GM23338 (cell line): Measurements from ENCODE around the gene DNAJC27. TPM values are rescaled to one million over a fixed set of nuclear protein-coding genes. Genes with fewer than 3 reads are reported as not detected.

Source experiments
- ATAC-seq: fragments of 200-7000 bp; cut with Tn5 transposase; 3 replicates; pipeline ENCODE4 v1.9.1; 2020
- DNase-seq: peaks from one replicate; pipeline ENCODE4 v3.0.0-alpha.2; 2015; ENCODE audit warnings: low spot score
- H2AFZ ChIP-seq: fragments of 200-600 bp; sonication (generic); 2 replicates; pipeline ENCODE4 v1.8.0; 2016; ENCODE audit warnings: antibody characterized with exemption, mild to moderate bottlenecking, moderate library complexity
- H3F3A ChIP-seq: fragments of 200-600 bp; sonication (generic); replicated peaks from 2 replicates; pipeline ENCODE4 v1.8.0; 2017; ENCODE audit warnings: antibody characterized with exemption, mixed run types, low read depth
- H3K27ac ChIP-seq: fragments of 200-600 bp; sonication (generic); 2 replicates; pipeline ENCODE4 v1.6.1; 2016; ENCODE audit warnings: low read depth
- H3K27me3 ChIP-seq: fragments of 200-600 bp; sonication (generic); 2 replicates; pipeline ENCODE4 v1.8.0; 2016; ENCODE audit warnings: mild to moderate bottlenecking, mixed run types, moderate library complexity; ENCODE audit not compliant: insufficient read depth
- H3K36me3 ChIP-seq: fragments of 200-600 bp; sonication (generic); 2 replicates; pipeline ENCODE4 v1.8.0; 2016; ENCODE audit warnings: mild to moderate bottlenecking; ENCODE audit not compliant: insufficient read depth
- H3K4me1 ChIP-seq: fragments of 200-600 bp; sonication (generic); 2 replicates; pipeline ENCODE4 v1.8.0; 2016; ENCODE audit warnings: mild to moderate bottlenecking, moderate library complexity; ENCODE audit not compliant: insufficient read depth
- H3K4me2 ChIP-seq: fragments of 200-600 bp; sonication (generic); 2 replicates; pipeline ENCODE4 v1.7.1; 2017; ENCODE audit warnings: mixed run types
- H3K4me3 ChIP-seq: fragments of 200-600 bp; sonication (generic); 2 replicates; pipeline ENCODE4 v1.6.1; 2016; ENCODE audit warnings: mixed run types
- H3K79me2 ChIP-seq: fragments of 200-600 bp; sonication (generic); replicated peaks from 2 replicates; pipeline ENCODE4 v1.8.0; 2017; ENCODE audit warnings: mild to moderate bottlenecking; ENCODE audit not compliant: insufficient read depth
- H3K9me2 ChIP-seq: fragments of 200-600 bp; sonication (generic); 2 replicates; pipeline ENCODE4 v1.8.0; 2017; ENCODE audit not compliant: insufficient read depth
- H4K20me1 ChIP-seq: fragments of 200-600 bp; sonication (generic); replicated peaks from 2 replicates; pipeline ENCODE4 v1.8.0; 2017; ENCODE audit warnings: mild to moderate bottlenecking; ENCODE audit not compliant: insufficient read depth
- H3K27ac Mint-ChIP-seq: 2 replicates; pipeline ENCODE4 v1.8.0; 2020; ENCODE audit warnings: inconsistent platforms, mild to moderate bottlenecking, moderate library complexity, mixed read lengths
- H3K27me3 Mint-ChIP-seq: 3 replicates; pipeline ENCODE4 v1.8.0; 2022; ENCODE audit warnings: low read depth, mild to moderate bottlenecking, moderate library complexity, mixed read lengths, inconsistent platforms; ENCODE audit not compliant: insufficient read depth, poor library complexity
- H3K36me3 Mint-ChIP-seq: 3 replicates; pipeline ENCODE4 v1.8.0; 2021; ENCODE audit warnings: low read depth, mild to moderate bottlenecking, inconsistent platforms, moderate library complexity, mixed read lengths
- H3K4me1 Mint-ChIP-seq: 3 replicates; pipeline ENCODE4 v1.8.0; 2020; ENCODE audit warnings: mild to moderate bottlenecking, inconsistent platforms, mixed read lengths
- H3K4me3 Mint-ChIP-seq: 3 replicates; pipeline ENCODE4 v1.8.0; 2021; ENCODE audit warnings: moderate library complexity, mild to moderate bottlenecking, inconsistent platforms, mixed read lengths
- H3K9me3 Mint-ChIP-seq: 3 replicates; pipeline ENCODE4 v1.8.0; 2020; ENCODE audit warnings: moderate library complexity, mild to moderate bottlenecking, inconsistent platforms, mixed read lengths
- CREB1 ChIP-seq: fragments of 250-450 bp; sonication (Bioruptor Pico); IDR thresholded peaks from 2 replicates; pipeline ENCODE4 v1.5.0; 2020; ENCODE audit warnings: low read depth, mild to moderate bottlenecking, moderate library complexity
- EZH2 ChIP-seq: fragments of 200-600 bp; sonication (generic); IDR thresholded peaks from one replicate; pipeline ENCODE4 v1.8.0; 2017; ENCODE audit warnings: antibody characterized with exemption, mild to moderate bottlenecking, low read depth; ENCODE audit not compliant: unreplicated experiment
- EZH2phosphoT487 ChIP-seq: fragments of 200-600 bp; sonication (generic); IDR thresholded peaks from one replicate; pipeline ENCODE4 v1.8.1; 2018; ENCODE audit warnings: antibody characterized with exemption; ENCODE audit not compliant: unreplicated experiment
- POLR2AphosphoS5 ChIP-seq: IDR thresholded peaks from 2 replicates; pipeline ENCODE4 v1.6.1; 2016; ENCODE audit warnings: antibody characterized with exemption, low read depth
- ZNF114 ChIP-seq: fragments of 250-450 bp; sonication (Bioruptor Pico); IDR thresholded peaks from 2 replicates; pipeline ENCODE4 v1.5.0; 2020; ENCODE audit warnings: mild to moderate bottlenecking, moderate library complexity
- ZNF331 ChIP-seq: fragments of 250-450 bp; sonication (Bioruptor Pico); IDR thresholded peaks from 2 replicates; pipeline ENCODE4 v1.5.0; 2020; ENCODE audit warnings: low read depth, mild to moderate bottlenecking, moderate library complexity
- polyA plus RNA-seq: library from polyadenylated mRNA; unstranded; fragments of >200 nt; fragmentation: Nextera tagmentation; extraction: Ambion mirVana; gene quantifications from 2 replicates; pipeline ENCODE4 v1.2.1, GENCODE V29; 2016
- total RNA-seq: library from RNA; depleted of rRNA; stranded (reverse); fragments of >200 nt; shearing (Covaris generic); gene quantifications from 2 replicates; pipeline ENCODE4 v1.2.3, GENCODE V29; 2014
- TF ChIP-seq, protein P1 (sequence below): fragments of 250-450 bp; sonication (Bioruptor Pico); IDR thresholded peaks from 2 replicates; pipeline ENCODE4 v1.5.0; 2020; ENCODE audit warnings: mild to moderate bottlenecking, moderate library complexity
- TF ChIP-seq, protein P2 (sequence below), 2 experiments: fragments of 200-600 bp in 1 of 2; sonication (generic) in 1 of 2; conservative IDR thresholded peaks; 2 replicates each; pipeline versions ENCODE4 v1.5.1 to v1.6.1; 2016 to 2017; ENCODE audit warnings: antibody characterized with exemption in 2 of 2, low read depth in 2 of 2, mild to moderate bottlenecking in 2 of 2, moderate library complexity in 1 of 2

The DNAJC27 gene
- total and polyA plus RNA-seq, 2 experiments from 2014 or later: 2.4 to 2.6 TPM

DNA sequence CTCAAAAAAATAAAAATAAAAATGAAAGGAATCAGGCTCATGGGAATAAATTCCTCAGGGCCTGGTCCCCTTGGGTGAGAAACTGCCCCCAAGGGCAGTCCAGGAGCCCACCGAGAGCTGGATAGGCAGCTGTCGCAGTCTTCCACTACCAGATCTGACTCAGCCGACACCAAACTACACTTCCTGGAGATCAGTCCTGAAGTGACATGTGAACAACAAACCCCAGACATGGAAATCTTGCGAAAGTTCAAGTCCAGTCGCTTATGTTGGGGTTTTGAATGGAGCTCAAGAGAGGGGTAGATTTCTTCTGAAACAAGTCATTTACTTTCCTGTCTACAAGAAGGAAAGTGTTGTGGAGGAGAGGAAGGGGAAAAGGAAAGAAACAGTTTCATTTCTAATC lies 64.6 kb downstream of the DNAJC27 start (continued):
- TF ChIP-seq, protein P1, sequence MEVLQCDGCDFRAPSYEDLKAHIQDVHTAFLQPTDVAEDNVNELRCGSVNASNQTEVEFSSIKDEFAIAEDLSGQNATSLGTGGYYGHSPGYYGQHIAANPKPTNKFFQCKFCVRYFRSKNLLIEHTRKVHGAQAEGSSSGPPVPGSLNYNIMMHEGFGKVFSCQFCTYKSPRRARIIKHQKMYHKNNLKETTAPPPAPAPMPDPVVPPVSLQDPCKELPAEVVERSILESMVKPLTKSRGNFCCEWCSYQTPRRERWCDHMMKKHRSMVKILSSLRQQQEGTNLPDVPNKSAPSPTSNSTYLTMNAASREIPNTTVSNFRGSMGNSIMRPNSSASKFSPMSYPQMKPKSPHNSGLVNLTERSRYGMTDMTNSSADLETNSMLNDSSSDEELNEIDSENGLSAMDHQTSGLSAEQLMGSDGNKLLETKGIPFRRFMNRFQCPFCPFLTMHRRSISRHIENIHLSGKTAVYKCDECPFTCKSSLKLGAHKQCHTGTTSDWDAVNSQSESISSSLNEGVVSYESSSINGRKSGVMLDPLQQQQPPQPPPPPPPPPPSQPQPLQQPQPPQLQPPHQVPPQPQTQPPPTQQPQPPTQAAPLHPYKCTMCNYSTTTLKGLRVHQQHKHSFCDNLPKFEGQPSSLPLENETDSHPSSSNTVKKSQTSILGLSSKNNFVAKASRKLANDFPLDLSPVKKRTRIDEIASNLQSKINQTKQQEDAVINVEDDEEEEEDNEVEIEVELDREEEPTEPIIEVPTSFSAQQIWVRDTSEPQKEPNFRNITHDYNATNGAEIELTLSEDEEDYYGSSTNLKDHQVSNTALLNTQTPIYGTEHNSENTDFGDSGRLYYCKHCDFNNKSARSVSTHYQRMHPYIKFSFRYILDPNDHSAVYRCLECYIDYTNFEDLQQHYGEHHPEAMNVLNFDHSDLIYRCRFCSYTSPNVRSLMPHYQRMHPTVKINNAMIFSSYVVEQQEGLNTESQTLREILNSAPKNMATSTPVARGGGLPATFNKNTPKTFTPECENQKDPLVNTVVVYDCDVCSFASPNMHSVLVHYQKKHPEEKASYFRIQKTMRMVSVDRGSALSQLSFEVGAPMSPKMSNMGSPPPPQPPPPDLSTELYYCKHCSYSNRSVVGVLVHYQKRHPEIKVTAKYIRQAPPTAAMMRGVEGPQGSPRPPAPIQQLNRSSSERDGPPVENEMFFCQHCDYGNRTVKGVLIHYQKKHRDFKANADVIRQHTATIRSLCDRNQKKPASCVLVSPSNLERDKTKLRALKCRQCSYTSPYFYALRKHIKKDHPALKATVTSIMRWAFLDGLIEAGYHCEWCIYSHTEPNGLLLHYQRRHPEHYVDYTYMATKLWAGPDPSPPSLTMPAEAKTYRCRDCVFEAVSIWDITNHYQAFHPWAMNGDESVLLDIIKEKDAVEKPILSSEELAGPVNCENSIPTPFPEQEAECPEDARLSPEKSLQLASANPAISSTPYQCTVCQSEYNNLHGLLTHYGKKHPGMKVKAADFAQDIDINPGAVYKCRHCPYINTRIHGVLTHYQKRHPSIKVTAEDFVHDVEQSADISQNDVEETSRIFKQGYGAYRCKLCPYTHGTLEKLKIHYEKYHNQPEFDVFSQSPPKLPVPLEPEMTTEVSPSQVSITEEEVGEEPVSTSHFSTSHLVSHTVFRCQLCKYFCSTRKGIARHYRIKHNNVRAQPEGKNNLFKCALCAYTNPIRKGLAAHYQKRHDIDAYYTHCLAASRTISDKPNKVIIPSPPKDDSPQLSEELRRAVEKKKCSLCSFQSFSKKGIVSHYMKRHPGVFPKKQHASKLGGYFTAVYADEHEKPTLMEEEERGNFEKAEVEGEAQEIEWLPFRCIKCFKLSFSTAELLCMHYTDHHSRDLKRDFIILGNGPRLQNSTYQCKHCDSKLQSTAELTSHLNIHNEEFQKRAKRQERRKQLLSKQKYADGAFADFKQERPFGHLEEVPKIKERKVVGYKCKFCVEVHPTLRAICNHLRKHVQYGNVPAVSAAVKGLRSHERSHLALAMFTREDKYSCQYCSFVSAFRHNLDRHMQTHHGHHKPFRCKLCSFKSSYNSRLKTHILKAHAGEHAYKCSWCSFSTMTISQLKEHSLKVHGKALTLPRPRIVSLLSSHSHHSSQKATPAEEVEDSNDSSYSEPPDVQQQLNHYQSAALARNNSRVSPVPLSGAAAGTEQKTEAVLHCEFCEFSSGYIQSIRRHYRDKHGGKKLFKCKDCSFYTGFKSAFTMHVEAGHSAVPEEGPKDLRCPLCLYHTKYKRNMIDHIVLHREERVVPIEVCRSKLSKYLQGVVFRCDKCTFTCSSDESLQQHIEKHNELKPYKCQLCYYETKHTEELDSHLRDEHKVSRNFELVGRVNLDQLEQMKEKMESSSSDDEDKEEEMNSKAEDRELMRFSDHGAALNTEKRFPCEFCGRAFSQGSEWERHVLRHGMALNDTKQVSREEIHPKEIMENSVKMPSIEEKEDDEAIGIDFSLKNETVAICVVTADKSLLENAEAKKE (CRISPR knock-in tag): no peak
- TF ChIP-seq EZH2phosphoT487: no peak
- no peak for TF ChIP-seq ZNF331 (CRISPR knock-in tag)
- no peak for TF ChIP-seq POLR2AphosphoS5
- TF ChIP-seq EZH2: no peak

DNA sequence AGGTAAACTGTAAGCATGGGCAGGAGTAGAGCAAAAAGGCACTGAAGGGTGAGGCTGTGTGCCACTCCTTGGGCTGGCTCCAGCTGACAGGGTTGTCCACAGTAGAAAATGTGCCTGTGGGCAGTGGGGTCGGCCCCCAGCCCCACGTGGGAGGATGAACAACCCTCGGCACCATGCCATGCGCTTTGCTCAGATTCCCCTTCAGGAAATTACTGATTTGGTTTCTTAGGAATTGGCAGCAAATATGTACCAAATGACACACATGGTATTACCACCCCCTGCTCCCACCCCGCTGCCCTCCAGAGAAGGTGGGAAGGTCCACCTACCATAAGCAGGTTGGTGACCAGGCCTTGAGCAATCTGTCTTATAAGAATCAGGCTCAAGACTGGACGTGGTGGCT lies 65.3 kb downstream of the DNAJC27 start:
- Mint-ChIP-seq H3K36me3 (peaks cover 34% of the 10 kb centered on the region), H3K4me1 (peaks cover 8% of the 10 kb centered on the region; the same call in 2 of the 3 replicates), H3K27me3 (peaks cover 9% of the 10 kb centered on the region), H3K4me3 (no peak overlapping the region), H3K27ac (no peak overlapping the region), H3K9me3 (no peaks in the 10 kb centered on the region)
- no peaks in the 10 kb centered on the region for H4K20me1 ChIP-seq
- no peaks in the 10 kb centered on the region for H3K36me3 ChIP-seq
- peaks cover 21% of the 10 kb centered on the region; the same call in 1 of the 2 replicates for H3K79me2 ChIP-seq
- no peak for DNase-seq
- H3K27ac ChIP-seq: no peak overlapping the region
- no peaks in the 10 kb centered on the region for H3F3A ChIP-seq
- no peak overlapping the region for H2AFZ ChIP-seq
- no peak overlapping the region for H3K4me3 ChIP-seq
- no peak overlapping the region for H3K4me2 ChIP-seq
- H3K9me2 ChIP-seq: no peaks in the 10 kb centered on the region
- no peaks in the 10 kb centered on the region for H3K27me3 ChIP-seq
- H3K4me1 ChIP-seq: no peaks in the 10 kb centered on the region
- no peak for ATAC-seq
- TF ChIP-seq, protein P2, sequence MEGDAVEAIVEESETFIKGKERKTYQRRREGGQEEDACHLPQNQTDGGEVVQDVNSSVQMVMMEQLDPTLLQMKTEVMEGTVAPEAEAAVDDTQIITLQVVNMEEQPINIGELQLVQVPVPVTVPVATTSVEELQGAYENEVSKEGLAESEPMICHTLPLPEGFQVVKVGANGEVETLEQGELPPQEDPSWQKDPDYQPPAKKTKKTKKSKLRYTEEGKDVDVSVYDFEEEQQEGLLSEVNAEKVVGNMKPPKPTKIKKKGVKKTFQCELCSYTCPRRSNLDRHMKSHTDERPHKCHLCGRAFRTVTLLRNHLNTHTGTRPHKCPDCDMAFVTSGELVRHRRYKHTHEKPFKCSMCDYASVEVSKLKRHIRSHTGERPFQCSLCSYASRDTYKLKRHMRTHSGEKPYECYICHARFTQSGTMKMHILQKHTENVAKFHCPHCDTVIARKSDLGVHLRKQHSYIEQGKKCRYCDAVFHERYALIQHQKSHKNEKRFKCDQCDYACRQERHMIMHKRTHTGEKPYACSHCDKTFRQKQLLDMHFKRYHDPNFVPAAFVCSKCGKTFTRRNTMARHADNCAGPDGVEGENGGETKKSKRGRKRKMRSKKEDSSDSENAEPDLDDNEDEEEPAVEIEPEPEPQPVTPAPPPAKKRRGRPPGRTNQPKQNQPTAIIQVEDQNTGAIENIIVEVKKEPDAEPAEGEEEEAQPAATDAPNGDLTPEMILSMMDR (conservative IDR thresholded peaks at IDR 0.05; ENCODE audit: low read depth in 2 of 2): no peak
- TF ChIP-seq EZH2phosphoT487 (no peak), POLR2AphosphoS5 (no peak), CREB1 (CRISPR knock-in tag) (no peak), ZNF114 (CRISPR knock-in tag) (no peak)
- TF ChIP-seq, protein P1 (CRISPR knock-in tag): no peak
